Erythroblast (primary cell): ENCODE measurements around the gene GDF10.

ENCODE experiments used
- DNase-seq, 2 experiments: peaks; one replicate each; lab custom pipeline; 2025; lab: John Stamatoyannopoulos, UW
- GATA1 ChIP-seq: IDR thresholded peaks from 2 replicates; pipeline ENCODE4 v1.6.1; 2011; ENCODE audit warnings: low read depth, mild to moderate bottlenecking, control low read depth, low read length, moderate library complexity
- POLR2A ChIP-seq: IDR thresholded peaks from 2 replicates; pipeline ENCODE4 v1.6.1; 2011; ENCODE audit warnings: mild to moderate bottlenecking, low read length

GDF10 gene

GRCh38 chr10:47348138-47348651 lies 48.2 kb downstream of the GDF10 start, which contains the start of gene RBP3:
TSS of gene RBP3 (plus strand) at chr10:47348363. CDS start at chr10:47348485, 122 bp downstream.
- no peak for DNase-seq
- no peak for TF ChIP-seq POLR2A
- TF ChIP-seq GATA1, result no peak

DNA sequence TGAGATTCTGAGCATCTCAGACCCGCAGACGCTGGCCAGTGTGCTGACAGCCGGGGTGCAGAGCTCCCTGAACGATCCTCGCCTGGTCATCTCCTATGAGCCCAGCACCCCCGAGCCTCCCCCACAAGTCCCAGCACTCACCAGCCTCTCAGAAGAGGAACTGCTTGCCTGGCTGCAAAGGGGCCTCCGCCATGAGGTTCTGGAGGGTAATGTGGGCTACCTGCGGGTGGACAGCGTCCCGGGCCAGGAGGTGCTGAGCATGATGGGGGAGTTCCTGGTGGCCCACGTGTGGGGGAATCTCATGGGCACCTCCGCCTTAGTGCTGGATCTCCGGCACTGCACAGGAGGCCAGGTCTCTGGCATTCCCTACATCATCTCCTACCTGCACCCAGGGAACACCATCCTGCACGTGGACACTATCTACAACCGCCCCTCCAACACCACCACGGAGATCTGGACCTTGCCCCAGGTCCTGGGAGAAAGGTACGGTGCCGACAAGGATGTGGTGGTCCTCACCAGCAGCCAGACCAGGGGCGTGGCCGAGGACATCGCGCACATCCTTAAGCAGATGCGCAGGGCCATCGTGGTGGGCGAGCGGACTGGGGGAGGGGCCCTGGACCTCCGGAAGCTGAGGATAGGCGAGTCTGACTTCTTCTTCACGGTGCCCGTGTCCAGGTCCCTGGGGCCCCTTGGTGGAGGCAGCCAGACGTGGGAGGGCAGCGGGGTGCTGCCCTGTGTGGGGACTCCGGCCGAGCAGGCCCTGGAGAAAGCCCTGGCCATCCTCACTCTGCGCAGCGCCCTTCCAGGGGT lies 48.9 kb downstream of the GDF10 start:
- TF ChIP-seq GATA1, result no peak
- no peak for TF ChIP-seq POLR2A
- DNase-seq, result no peak

GRCh38 chr10:47349516-47349915 lies 49.5 kb downstream of the GDF10 start:
- no peak for DNase-seq
- TF ChIP-seq POLR2A, result no peak
- TF ChIP-seq GATA1, result no peak

DNA sequence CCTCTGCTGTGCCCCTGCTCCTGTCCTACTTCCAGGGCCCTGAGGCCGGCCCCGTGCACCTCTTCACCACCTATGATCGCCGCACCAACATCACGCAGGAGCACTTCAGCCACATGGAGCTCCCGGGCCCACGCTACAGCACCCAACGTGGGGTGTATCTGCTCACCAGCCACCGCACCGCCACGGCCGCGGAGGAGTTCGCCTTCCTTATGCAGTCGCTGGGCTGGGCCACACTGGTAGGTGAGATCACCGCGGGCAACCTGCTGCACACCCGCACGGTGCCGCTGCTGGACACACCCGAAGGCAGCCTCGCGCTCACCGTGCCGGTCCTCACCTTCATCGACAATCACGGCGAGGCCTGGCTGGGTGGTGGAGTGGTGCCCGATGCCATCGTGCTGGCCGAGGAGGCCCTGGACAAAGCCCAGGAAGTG lies 50.0 kb downstream of the GDF10 start:
- TF ChIP-seq POLR2A (no peak), GATA1 (no peak)
- no peak for DNase-seq

DNA sequence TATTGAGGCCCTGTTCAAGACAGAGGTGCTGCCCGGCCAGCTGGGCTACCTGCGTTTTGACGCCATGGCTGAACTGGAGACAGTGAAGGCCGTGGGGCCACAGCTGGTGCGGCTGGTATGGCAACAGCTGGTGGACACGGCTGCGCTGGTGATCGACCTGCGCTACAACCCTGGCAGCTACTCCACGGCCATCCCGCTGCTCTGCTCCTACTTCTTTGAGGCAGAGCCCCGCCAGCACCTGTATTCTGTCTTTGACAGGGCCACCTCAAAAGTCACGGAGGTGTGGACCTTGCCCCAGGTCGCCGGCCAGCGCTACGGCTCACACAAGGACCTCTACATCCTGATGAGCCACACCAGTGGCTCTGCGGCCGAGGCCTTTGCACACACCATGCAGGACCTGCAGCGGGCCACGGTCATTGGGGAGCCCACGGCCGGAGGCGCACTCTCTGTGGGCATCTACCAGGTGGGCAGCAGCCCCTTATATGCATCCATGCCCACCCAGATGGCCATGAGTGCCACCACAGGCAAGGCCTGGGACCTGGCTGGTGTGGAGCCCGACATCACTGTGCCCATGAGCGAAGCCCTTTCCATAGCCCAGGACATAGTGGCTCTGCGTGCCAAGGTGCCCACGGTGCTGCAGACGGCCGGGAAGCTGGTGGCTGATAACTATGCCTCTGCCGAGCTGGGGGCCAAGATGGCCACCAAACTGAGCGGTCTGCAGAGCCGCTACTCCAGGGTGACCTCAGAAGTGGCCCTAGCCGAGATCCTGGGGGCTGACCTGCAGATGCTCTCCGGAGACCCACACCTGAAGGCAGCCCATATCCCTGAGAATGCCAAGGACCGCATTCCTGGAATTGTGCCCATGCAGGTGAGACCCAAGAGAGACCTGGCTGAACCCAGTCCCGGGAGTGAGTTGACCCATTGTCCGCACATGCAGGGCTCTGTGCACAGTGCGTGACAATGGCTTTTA lies 51.0 kb downstream of the GDF10 start:
- TF ChIP-seq GATA1 (no peak), POLR2A (no peak)

GRCh38 chr10:47351899-47352815 lies 52.2 kb downstream of the GDF10 start:
- TF ChIP-seq GATA1 (no peak), POLR2A (no peak)
- no peak for DNase-seq

More for the DNA sequence above, 51.0 kb downstream of the GDF10 start:
- DNase-seq, result no peak

- no peak for DNase-seq
- no peak for TF ChIP-seq GATA1
These were observed 53.4 kb downstream of the GDF10 start for GRCh38 chr10:47353351-47353750.

DNA sequence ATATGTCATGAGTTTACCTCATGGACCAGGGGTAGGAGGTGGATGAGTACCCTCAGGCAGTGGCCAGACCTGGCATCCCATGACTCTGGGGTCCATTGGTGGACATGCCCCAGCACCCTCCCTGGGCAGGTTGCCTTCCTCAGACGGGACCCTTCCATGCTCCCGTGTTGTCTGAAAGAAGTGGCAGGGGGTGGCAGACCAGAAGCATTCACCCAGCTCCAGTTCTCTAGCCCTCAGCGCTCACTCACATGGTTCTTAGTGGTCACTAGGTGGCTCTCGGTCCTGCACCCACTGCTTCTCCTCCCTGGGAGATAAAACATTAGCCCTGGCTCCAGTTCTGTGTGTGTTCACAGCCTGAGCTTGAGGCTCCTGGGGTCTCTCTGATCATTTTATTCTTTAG lies 54.2 kb downstream of the GDF10 start:
- DNase-seq, result no peak
- no peak for TF ChIP-seq GATA1
- no peak for TF ChIP-seq POLR2A

- TF ChIP-seq GATA1 (no peak), POLR2A (no peak)
- DNase-seq, result no peak
These were observed 54.9 kb downstream of the GDF10 start for GRCh38 chr10:47354900-47355299.

GRCh38 chr10:47356708-47357107 lies 56.7 kb downstream of the GDF10 start:
- TF ChIP-seq POLR2A (no peak), GATA1 (no peak)
- DNase-seq, result no peak

DNA sequence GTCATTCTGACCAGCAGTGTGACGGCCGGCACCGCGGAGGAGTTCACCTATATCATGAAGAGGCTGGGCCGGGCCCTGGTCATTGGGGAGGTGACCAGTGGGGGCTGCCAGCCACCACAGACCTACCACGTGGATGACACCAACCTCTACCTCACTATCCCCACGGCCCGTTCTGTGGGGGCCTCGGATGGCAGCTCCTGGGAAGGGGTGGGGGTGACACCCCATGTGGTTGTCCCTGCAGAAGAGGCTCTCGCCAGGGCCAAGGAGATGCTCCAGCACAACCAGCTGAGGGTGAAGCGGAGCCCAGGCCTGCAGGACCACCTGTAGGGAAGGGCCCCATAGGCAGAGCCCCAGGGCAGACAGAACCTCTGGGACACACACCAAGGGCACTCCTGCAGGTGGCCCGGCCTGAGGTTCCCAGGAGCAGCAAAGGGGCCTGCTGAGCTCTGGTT lies 57.2 kb downstream of the GDF10 start:
- no peak for DNase-seq
- TF ChIP-seq GATA1 (no peak), POLR2A (no peak)

DNA sequence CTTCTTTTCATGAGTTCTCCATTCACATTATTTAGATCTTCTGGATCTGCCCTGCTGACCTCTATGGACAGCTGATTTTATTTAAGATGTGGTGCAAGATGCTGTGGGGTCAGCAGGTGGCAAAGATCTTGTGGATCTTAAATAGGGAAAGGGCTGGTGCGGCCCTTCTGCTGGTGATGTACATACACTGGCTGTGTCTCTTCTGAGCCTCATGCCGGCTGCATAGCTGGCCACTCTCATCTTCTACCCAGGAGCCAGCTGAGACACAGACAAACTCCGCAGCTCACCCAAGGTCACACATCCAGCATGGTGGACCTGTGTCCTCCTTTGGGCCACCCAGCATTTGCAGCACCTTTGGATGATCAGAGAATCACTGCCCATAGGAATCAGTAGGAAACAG lies 57.9 kb downstream of the GDF10 start:
- no peak for DNase-seq

GRCh38 chr10:47358457-47358856 lies 58.5 kb downstream of the GDF10 start:
- no peak for DNase-seq
- TF ChIP-seq POLR2A (no peak), GATA1 (no peak)

More for the DNA sequence above, 57.9 kb downstream of the GDF10 start:
- TF ChIP-seq GATA1 (no peak), POLR2A (no peak)
